C4-2B (cell line): ENCODE data around the gene CERS2.

Experiments
- H3K27ac ChIP-seq: fragments of 450-650 bp; 2 replicates; pipeline ENCODE4 v1.5.1; 2017
- CTCF ChIP-seq: fragments of 450-650 bp; conservative IDR thresholded peaks from 2 replicates; pipeline ENCODE4 v1.5.1; 2017; ENCODE audit warnings: mild to moderate bottlenecking
- ZFX ChIP-seq: fragments of 450-650 bp; IDR thresholded peaks from 2 replicates; pipeline ENCODE4 v1.6.1; 2017

CERS2 gene

GRCh38 chr1:151002611-151003010 lies 28.0 kb upstream of the CERS2 start:
- TF ChIP-seq ZFX (no peak), CTCF (no peak)
- no peak overlapping the region for H3K27ac ChIP-seq

GRCh38 chr1:151002051-151002450 lies 27.4 kb upstream of the CERS2 start:
- TF ChIP-seq CTCF: no peak
- no peak for TF ChIP-seq ZFX
- H3K27ac ChIP-seq: no peak overlapping the region

GRCh38 chr1:151001602-151002001 lies 27.0 kb upstream of the CERS2 start:
- no peak overlapping the region for H3K27ac ChIP-seq
- TF ChIP-seq CTCF (no peak), ZFX (no peak)

- no peak overlapping the region for H3K27ac ChIP-seq
- no peak for TF ChIP-seq ZFX
- no peak for TF ChIP-seq CTCF
These were observed 25.8 kb upstream of the CERS2 start for GRCh38 chr1:151000408-151000807.

GRCh38 chr1:150999926-151000325 lies 25.3 kb upstream of the CERS2 start:
- no peak overlapping the region for H3K27ac ChIP-seq
- no peak for TF ChIP-seq ZFX
- TF ChIP-seq CTCF: no peak

GRCh38 chr1:150999051-150999674 lies 24.5 kb upstream of the CERS2 start:
- TF ChIP-seq ZFX: no peak
- TF ChIP-seq CTCF: no peak
- H3K27ac ChIP-seq: no peak overlapping the region

- H3K27ac ChIP-seq: no peak overlapping the region
- TF ChIP-seq CTCF (no peak), ZFX (no peak)
These were observed 23.3 kb upstream of the CERS2 start for GRCh38 chr1:150997949-150998348.
